ENCODE data around the gene KSR2.
"Not testable (repeated sequence)": the region's sequence is repeated elsewhere in the genome, so short reads cannot be mapped to it uniquely, and the experiment has no call there.

The KSR2 gene

GRCh38 chr12:117805865-117806264, 162.9 kb downstream of the KSR2 start:
- no peak for TF ChIP-seq CTCF (IDR thresholded peaks at IDR 0.05; ENCODE audit: low read depth, low read length)
- no peak overlapping the region for H3K4me3 ChIP-seq (ENCODE audit: low read depth, low read length)
- in situ Hi-C loops (cut with HindIII; ENCODE audit: low sequenced_read_pairs), result no loop called here
- DNase-seq (ENCODE audit: low read depth, low spot score), result no peak

- in situ Hi-C loops (cut with HindIII; ENCODE audit: low sequenced_read_pairs), result no loop called here
- no peak overlapping the region for H3K4me3 ChIP-seq (ENCODE audit: low read depth, low read length)
- no peak for TF ChIP-seq CTCF (IDR thresholded peaks at IDR 0.05; ENCODE audit: low read depth, low read length)
- no peak for DNase-seq (ENCODE audit: low read depth, low spot score)
Observed at GRCh38 chr12:117803001-117803400, 165.8 kb downstream of the KSR2 start.

- in situ Hi-C loops (cut with HindIII; ENCODE audit: low sequenced_read_pairs); DNase-seq (ENCODE audit: low read depth, low spot score); H3K4me3 ChIP-seq (ENCODE audit: low read depth, low read length): not testable (repeated sequence)
Observed at GRCh38 chr12:117800711-117801110, 168.1 kb downstream of the KSR2 start.

GRCh38 chr12:117797202-117797601, 171.6 kb downstream of the KSR2 start:
- TF ChIP-seq CTCF (IDR thresholded peaks at IDR 0.05; ENCODE audit: low read depth, low read length), result no peak
- H3K4me3 ChIP-seq (ENCODE audit: low read depth, low read length), result no peak overlapping the region
- DNase-seq (ENCODE audit: low read depth, low spot score), result no peak
- in situ Hi-C loops (cut with HindIII; ENCODE audit: low sequenced_read_pairs), result no loop called here

GRCh38 chr12:117792877-117793424, 175.8 kb downstream of the KSR2 start:
- H3K4me3 ChIP-seq (ENCODE audit: low read depth, low read length), result no peak overlapping the region
- TF ChIP-seq CTCF (IDR thresholded peaks at IDR 0.05; ENCODE audit: low read depth, low read length), result no peak
- DNase-seq (ENCODE audit: low read depth, low spot score), result no peak
- in situ Hi-C loops (cut with HindIII; ENCODE audit: low sequenced_read_pairs), result no loop called here

GRCh38 chr12:117792471-117792870, 176.3 kb downstream of the KSR2 start:
- DNase-seq (ENCODE audit: low read depth, low spot score), result no peak
- in situ Hi-C loops (cut with HindIII; ENCODE audit: low sequenced_read_pairs), result no loop called here
- no peak overlapping the region for H3K4me3 ChIP-seq (ENCODE audit: low read depth, low read length)
- TF ChIP-seq CTCF (IDR thresholded peaks at IDR 0.05; ENCODE audit: low read depth, low read length), result no peak

GRCh38 chr12:117790948-117791347, 177.8 kb downstream of the KSR2 start:
- no peak overlapping the region for H3K4me3 ChIP-seq (ENCODE audit: low read depth, low read length)
- DNase-seq (ENCODE audit: low read depth, low spot score), result no peak
- in situ Hi-C loops (cut with HindIII; ENCODE audit: low sequenced_read_pairs), result no loop called here
- TF ChIP-seq CTCF (IDR thresholded peaks at IDR 0.05; ENCODE audit: low read depth, low read length), result no peak

Measured in astrocyte of the spinal cord (primary cell).